DMS79 treated with DMSO at 0.1 percent for 48 hours (cell line): Measurements from ENCODE around the gene SLC15A3.

Source experiments
- DNase-seq: peaks from one replicate; lab custom pipeline; 2025; lab: John Stamatoyannopoulos, UW

Gene SLC15A3

DNA sequence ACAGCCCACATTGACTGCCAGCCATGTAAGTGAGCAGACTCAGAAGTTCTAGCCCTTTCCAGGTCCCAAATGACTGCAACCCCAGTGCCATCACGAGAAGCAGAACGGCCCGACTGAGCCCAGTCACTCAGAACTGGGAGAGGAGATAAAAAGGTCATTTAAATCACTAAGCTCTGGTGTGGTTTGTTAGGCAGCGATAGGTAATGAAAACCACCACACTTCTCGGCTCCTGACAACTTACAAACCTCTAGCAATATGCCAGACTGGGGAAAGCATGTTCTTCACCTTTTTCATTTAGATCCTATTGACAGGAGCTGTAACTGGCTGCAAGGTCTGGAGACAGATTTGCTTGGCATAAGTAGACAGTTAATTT is 6.7 kb downstream of the SLC15A3 start:
- DNase-seq = no peak

DNA sequence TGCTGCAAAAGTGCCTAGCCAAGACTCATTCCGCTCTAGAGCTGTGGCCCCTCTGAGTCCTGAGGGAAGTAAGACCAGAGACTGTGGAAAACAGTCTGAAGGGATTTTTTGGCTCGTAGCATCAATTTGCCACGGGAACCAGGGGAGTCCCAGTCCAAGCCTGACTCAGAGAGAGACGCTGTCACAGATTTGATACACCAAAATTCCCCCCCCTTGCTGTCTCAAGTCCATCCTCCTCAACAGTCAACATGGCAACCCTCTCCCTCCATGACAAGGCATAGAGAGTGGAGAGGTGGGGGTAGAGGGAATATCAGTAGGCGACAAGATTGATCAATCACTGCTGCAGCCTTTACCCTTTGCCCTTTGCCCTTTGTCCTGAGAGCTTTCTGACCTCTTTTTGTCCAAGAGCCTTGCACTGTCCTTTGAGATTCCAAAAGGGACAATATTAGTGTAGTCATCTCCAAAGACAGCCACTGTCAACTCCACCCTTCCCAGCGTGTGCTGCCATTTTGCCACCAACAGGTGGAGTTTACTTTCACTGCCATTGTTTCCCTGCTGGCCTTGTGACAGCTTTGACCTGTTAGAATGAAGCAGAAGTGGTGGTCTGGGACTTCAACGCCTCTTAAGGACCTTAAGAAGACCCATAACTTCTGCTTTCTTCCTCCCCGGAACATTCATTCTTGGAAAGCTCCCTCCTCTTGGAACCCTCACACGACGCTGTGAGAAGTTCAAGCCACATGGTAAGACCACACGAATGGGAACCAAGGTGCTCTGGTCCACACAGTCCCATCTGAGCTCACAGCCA is 7.3 kb downstream of the SLC15A3 start:
- no peak for DNase-seq

DNA sequence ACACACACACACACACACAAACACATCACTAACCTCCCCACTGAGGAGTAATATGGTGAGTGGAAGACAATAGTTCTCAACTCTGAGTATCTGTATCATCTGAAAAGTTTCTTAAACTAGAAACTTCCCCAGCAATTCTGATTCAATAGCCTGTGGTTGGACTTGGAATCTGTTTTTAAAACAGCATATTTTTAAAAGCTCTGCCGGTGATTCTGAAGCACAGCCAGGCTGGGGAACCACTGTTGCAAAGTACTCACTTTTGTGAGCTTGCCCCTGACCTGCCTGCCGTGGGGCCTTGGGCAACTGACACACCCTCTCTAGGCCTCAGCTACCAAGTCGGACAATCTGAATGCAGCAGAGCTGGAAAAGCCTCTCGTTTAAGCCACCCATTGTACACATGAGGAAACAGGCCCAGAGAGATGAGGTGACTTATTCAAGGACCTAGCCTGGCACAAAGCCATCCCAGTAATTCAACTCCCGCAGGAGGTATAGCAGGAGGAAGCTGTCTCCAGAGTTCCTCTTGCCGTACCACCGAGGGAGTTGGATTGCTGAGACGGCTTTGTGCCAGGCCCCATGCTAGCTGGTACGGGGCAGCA is 8.9 kb downstream of the SLC15A3 start:
- DNase-seq = peak; percentile 90

DNA sequence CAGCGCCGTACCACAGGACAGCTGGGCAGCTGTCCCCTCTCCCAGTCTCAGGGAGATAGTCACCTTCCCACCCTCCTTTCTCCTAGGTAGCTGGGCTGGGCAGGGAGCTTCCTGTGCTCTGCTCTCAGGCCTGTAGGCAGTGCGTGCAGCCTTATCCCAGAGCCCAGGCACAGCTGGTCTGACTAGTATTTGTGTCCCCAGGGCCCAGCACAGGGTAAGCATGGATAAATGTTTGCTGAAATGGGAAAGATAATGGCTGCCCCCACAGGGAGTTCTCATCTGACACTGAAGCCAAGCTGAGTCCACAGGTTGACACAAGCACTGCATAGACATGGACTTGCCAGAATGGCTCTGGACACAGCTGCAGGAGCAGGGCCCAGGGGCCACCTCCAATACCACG is 9.8 kb downstream of the SLC15A3 start:
- DNase-seq = no peak

DNA sequence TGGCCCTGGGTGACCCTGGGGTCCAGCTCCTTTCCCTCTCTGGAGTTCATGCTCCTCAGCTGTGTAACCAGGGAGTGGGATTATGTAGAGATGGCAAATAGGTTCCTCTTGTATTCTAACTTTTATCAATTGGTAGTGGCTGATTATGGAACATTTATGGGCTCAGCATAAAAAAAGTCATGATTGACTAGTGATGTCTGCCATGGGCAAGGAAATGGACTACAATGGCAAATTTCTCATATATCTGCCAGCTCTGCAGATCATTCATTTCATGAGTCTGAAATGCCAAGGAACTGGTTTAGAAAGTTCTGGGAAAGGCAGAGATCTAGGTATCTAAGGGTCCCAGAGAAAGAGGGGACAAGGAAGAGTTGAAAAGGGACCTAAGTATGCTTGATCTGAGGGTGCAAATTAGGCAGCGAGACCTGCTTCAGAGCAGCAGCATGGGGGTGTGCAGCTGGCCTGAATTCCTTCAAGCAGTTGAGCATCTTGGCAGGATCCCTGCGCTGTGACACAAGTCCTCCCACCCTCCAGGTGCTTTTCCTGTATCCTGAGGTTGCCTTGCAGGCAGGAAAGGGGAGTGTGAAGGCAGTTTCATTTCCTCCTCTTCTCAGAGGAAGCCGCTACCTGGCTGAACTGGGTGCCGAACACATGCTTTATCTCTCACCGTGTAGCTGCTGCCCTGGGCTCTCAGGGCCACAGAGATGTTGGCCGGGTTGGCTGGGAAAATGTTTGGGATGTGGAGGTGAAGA is 10.4 kb downstream of the SLC15A3 start:
- no peak for DNase-seq

DNA sequence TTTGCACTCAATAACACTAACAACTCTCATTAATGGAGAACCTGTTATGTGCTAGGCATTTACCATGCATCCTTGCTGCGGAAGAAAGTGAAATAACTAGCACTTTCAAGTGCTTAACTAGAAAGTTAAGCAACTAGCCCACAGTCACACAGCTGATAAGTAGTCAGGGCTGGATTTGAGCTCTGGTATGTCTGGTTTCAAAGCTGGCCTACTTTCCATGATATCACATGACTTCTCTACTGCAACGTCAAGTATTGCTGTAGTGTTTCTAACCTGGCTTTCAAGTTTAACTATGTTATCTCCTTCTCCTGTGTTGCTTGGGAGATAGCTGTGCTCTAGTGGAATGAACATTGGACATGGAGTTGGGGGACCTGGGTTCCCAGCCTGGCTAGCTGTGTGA is 12.1 kb downstream of the SLC15A3 start:
- no peak for DNase-seq

DNA sequence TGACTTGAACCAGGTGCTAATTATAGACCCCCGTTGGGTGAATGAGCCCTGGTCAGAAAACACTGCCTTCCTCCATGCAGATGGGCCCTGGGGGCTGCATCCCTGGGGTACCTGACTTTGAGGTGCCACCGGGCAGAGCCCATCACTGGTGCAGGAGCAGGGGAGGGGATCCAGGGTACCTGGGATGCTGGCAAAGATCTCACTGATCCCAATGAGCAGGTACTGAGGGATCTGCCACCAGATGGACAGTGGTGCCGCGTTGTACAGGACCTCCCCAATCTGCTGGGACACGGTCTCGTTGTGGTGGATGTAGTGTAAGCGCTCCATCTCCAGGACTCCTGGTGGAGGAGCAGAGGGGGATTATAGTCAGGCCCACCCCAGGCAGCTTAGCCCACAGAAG is 12.7 kb downstream of the SLC15A3 start:
- DNase-seq = no peak

DNA sequence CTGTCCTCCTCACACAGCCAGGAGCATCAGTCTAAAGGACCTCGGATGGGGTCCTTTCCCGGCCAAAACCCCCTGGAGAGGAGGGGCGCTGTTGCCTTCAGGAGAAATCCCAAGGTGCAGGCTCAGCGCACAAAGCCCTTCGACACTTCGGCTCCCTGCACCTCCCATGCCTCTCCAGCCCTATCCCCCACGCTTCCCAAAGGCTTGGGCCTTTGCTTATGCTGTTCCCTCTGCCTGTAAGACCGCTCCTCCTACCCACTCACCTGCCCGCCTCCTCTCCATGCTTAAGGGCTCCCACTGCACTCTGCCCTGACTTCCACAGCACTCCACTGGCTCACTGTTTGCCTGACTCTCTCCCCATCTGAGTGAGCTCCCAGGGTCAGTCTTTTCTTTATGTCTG is 13.5 kb downstream of the SLC15A3 start:
- DNase-seq = no peak

DNA sequence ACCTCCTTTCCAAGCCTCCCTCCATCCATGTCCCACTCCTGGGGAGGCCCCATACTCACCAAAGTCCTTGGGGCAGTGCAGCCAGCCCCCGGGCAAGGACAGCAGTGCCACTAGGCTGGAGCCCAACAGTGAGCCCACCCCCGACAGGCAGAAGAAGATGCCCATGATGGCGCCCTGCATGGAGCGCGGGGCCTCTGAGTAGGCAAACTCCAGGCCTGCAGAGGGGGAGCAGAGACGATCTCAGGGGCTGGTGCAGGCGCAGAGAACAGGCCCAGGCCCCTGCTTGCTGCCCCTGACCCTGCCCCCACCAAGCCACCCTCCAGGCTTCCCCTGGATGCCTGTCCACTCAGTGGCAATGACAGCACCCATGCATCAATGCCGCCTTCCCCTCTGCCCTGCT is 14.2 kb downstream of the SLC15A3 start:
- DNase-seq = no peak

DNA sequence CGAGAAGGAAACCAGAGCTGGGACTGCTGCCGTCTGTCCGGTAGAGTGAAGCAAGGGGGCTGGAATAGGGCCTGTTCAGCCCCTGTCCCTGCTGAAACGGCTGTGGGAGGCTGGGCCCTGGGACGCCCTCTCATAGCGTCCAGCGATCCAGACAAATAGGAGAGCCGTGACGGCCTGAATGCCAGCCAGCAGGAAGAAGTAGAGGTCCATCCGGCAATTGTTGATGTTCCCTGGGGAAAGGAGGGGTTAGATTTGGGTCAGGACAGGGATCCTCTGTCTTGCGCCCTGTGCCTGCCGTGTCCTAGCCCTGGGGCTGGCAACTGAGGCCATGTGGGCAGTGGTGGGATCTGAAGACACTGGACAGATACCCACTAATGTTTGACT is 14.8 kb downstream of the SLC15A3 start:
- DNase-seq = no peak

DNA sequence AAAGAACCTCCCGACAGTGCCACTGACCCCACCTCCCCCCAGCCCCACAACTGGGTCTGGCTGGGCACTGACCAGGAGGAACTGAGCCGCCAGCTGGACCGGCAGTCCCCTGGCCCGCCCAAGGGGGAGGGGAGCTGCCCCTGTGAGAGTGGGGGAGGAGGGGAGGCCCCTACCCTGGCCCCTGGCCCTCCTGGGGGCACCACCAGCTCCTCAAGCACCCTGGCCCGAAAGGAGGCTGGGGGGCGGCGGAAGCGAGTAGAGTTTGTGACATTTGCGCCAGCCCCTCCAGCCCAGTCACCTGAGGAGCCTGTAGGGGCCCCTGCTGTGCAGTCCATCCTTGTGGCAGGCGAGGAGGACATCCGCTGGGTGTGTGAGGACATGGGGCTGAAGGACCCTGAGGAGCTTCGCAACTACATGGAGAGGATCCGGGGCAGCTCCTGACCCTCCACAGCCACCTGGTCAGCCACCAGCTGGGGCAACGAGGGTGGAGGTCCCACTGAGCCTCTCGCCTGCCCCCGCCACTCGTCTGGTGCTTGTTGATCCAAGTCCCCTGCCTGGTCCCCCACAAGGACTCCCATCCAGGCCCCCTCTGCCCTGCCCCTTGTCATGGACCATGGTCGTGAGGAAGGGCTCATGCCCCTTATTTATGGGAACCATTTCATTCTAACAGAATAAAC is 15.4 kb downstream of the SLC15A3 start:
- DNase-seq = no peak

DNA sequence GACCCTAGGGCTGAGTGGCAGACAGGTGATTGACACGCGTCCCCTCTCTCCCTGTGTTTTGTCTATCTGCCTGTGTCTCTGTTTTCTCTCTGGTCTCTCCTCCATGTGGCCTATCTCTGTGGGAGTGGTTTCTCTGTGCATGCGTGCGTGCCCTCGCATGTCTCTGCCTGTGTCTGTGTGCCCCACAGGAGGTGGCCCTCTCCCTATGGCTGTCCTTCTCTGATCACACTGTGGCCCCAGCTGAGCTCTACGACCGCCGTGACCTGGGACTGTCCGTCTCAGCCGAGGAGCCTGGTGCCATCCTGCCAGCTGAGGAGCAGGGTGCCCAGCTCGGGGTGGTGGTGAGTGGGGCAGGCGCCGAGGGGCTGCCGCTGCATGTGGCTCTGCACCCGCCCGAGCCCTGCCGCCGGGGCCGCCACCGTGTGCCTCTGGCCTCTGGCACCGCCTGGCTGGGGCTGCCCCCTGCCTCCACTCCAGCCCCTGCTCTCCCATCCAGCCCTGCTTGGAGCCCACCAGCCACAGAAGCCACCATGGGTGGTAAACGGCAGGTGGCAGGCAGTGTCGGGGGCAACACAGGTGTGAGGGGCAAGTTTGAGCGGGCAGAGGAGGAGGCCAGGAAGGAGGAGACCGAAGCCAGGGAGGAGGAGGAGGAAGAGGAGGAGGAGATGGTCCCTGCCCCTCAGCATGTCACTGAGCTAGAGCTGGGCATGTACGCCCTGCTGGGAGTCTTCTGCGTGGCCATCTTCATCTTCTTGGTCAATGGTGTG is 16.1 kb downstream of the SLC15A3 start:
- no peak for DNase-seq

DNA sequence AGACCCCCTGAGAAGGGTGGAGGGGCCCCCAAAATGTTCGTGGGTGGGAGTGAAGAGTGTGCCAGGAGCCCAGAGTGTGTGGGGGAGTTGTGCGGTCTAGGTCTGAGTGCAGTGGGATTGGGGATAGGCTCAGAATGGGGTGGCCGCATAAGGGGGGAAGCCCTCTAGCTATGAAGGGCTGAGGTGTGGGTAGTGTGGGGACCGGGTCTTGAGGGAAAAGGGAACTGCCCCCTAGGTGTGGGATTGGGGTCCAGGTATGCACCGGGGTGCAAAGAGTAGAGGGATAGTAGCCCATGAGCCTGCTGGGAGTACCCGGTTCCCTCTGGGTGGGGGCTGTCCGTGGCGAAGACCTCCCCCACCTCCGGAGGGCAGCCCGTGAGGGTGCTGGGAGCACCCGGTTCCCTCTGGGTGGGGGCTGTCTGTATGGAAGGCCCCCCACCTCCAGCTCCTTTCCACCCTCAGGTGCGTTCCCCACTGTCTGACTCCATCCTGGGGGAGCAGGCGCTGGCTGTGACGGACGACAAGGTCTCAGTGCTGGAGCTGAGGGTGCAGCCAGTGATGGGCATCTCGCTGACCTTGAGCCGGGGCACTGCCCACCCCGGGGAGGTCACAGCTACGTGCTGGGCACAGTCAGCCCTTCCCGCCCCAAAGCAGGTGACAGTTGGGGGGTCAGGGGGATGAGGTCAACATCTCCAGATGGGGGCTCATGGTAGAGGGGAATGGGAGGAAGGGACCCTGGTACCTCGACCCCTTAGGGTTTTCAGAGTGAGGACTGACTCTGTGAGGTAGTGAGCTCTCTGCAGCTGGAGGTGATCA is 17.0 kb downstream of the SLC15A3 start:
- DNase-seq = no peak

DNA sequence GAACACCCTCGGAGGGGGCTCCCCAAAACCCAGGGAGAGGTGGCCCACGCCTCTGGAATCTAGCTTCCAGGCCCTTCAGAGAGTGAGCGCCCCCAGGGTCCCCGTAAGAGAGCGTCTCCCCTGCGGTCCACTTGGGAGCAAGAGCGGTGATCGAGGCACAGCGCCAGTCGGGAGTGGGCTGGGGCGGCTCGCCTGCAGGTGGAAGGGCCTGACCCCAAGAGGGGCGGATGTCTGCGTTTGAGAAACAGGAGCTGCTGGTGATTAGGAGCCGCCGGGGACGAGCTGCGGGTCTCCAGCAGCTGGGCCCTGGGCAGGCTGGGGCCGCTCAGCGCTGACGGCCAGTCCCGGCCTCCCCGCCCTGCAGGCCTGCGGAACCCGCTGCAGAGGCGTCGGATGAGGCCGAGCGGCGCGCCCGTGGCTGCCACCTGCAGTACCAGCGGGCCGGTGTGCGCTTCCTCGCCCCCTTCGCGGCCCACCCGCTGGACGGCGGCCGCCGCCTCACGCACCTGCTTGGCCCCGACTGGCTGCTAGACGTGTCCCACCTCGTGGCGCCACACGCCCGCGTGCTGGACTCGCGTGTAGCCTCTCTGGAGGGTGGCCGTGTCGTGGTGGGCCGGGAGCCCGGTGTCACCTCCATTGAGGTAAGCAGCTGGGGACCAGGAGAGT is 17.7 kb downstream of the SLC15A3 start:
- DNase-seq = no peak

DNA sequence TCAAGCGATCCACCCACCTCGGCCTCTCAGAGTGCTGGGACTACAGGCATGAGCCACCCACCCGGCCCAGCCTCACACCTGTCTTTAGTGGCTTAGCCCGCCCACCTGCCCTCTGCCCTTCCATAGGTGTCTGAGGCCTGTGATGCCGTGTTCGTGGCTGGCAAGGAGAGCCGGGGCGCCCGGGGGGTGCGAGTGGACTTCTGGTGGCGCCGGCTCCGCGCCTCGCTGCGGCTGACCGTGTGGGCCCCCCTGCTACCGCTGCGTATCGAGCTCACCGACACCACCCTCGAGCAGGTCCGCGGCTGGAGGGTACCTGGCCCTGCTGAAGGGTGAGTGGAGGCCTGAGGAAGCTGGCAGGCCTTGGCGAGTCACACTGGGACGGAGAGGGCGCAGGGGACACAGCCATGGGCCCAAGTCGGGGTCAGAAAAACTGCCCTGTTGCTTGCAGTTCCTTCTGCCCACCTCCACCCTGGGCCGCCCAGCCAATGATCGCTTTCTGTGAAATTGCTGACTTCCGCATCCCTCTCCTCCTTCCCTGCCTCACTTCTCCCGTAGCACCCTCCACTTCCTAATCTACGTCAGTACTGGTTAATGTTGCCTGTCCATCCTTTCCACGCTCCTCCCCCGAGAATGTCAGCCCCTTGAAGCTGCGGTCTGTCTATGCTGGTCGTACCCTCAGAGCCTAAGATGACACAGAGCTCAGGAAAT is 18.4 kb downstream of the SLC15A3 start:
- DNase-seq = no peak

DNA sequence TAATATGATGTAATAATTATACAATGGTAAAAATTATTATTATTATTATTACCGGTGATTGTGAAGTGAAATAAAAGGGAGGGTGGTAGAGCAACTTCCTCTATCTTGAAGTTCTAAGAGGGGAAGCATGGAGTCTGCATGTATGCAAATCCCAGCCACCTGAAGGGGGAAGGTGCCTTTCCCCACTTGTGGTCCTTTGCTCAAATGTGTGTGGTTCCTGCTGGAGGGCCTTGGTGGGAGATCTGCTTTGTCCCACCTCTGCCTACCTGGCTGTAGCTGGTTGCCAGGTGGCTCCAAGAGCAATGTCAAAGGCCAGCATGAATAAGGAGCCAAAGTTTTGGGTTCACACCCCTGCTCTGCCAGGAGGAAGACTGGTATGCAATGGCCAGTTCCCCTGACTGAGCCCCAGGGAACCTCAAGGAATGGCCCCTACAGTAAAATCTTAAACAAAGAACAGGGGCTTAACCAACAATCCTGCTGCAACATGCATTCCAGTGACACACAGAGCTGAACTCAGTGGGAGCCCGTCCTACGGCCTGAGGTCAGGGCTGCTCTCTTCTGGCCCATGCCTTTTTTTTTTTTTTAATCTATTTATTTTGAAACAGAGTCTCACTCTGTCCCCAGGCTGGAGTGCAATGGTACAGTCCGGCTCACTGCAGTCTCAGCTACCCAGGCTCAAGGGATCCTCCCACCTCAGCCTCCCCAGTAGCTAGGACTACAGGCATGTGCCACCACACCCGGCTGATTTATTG is 19.2 kb downstream of the SLC15A3 start:
- DNase-seq = no peak

DNA sequence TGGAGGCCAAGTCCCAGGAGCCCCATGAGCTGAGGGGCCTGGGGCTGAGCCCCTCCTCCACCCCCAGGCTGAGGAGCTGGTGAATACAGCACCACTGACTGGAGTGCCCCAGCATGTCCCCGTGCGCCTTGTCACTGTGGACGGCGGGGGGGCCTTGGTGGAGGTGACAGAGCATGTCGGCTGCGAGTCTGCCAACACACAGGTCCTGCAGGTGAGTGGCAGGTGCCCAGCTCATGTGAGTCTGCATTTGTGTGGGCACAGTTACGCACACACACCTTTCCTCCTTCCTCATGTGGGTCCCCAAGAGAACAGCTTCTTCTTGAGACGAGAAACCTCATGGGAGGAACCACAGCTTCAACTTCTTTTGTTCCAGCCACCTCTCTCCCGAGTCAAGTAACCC is 20.1 kb downstream of the SLC15A3 start:
- DNase-seq = no peak

DNA sequence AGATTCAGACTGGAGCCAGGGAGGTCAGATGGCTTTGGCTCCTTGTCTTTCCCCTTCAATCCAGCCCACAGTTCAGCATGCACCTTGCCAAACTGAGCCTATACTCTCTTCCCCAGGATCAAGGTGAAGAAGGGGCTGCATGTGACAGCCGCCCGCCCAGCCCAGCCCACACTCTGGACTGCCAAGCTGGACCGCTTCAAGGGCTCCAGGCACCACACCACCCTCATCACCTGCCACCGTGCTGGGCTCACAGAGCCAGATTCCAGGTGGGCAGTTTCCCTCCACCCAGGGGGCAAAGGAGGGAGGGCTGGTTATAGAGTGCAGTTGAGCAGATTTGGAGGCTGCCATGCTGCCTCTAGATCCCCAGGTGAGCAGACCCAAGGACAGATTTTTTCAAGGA is 21.6 kb downstream of the SLC15A3 start:
- no peak for DNase-seq

DNA sequence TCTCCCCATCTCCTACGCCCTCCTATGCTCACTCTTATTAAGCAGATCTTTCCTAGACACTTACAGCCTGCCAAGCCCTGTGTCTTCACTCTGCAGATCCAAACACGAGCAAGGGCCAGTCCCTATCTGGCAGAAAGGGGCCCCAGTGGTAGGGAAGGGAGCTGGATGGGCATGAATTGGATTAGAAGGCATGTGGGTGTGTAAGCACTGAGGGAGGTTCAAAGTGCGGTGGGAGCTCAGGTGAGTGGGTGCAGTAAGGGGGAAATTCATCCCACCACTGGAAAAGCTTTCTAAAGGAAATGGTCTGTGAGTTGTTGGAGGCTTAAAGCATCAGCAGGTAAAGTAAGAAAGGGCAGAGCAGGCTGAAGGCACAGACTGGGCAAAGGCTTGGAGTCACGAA is 22.2 kb downstream of the SLC15A3 start:
- no peak for DNase-seq
